Spleen (tissue), 7 donors: ENCODE measurements around the gene TADA2B.

Experiments
- POLR2A ChIP-seq, 3 donors: fragments of 450-650 bp; IDR thresholded peaks; one replicate each; pipeline ENCODE4 v1.5.1; 2017; ENCODE audit warnings: antibody characterized with exemption in 3 of 3, mild to moderate bottlenecking in 1 of 3
- POLR2AphosphoS5 ChIP-seq, 3 donors: sonication (generic); formaldehyde crosslinking; IDR thresholded peaks; one replicate each; pipeline ENCODE4 v1.5.1; 2017; ENCODE audit warnings: antibody characterized with exemption in 3 of 3
- TF ChIP-seq, protein P1 (sequence below), 11 experiments: fragments of 200-600 bp in 7 of 11; fragments of 450-650 bp in 4 of 11; sonication (generic) in 4 of 11; IDR thresholded peaks in 8 of 11; conservative IDR thresholded peaks in 3 of 11; 1 replicate in 7 of 11; 2 replicates in 4 of 11; pipeline versions ENCODE4 v1.4.0 to v1.8.0; 2016 to 2021; ENCODE audit warnings: antibody characterized with exemption in 11 of 11, inconsistent platforms in 4 of 11, mild to moderate bottlenecking in 1 of 11
- donor health status: DM: no; HTN: no; CAD: no; lungs with moderate emphysema.
- donor health status: DM: no; HTN: no; CAD: no.
- donor health status: DM: no; HTN: no; CAD: no.

DNA sequence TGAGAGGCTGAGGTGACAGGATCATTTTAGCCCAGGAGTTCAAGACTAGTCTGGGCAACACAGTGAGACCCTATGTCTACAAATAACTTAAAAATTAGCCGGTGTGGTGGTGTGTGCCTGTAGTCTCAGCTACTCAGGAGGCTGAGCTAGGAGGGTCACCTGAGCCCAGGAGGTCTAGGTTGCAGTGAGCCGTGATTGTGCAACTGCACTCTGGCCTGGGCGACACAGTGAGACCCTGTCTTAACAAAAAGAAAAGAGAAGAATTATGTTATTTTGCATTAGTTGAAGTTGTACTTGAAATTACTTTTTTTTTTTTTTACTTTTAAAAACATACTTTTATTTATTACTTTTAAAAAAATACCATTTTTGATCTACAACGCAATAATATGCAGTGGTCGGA, 21.8 kb upstream of the TADA2B start:
- TF ChIP-seq, protein P1, sequence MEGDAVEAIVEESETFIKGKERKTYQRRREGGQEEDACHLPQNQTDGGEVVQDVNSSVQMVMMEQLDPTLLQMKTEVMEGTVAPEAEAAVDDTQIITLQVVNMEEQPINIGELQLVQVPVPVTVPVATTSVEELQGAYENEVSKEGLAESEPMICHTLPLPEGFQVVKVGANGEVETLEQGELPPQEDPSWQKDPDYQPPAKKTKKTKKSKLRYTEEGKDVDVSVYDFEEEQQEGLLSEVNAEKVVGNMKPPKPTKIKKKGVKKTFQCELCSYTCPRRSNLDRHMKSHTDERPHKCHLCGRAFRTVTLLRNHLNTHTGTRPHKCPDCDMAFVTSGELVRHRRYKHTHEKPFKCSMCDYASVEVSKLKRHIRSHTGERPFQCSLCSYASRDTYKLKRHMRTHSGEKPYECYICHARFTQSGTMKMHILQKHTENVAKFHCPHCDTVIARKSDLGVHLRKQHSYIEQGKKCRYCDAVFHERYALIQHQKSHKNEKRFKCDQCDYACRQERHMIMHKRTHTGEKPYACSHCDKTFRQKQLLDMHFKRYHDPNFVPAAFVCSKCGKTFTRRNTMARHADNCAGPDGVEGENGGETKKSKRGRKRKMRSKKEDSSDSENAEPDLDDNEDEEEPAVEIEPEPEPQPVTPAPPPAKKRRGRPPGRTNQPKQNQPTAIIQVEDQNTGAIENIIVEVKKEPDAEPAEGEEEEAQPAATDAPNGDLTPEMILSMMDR (IDR thresholded peaks at IDR 0.05 in 8 of 11, conservative IDR thresholded peaks at IDR 0.05 in 3 of 11): no peak
- TF ChIP-seq POLR2A (IDR thresholded peaks at IDR 0.05) (no peak), POLR2AphosphoS5 (IDR thresholded peaks at IDR 0.05) (no peak)
